ENCODE results near the gene SF3B1.

Gene SF3B1

DNA sequence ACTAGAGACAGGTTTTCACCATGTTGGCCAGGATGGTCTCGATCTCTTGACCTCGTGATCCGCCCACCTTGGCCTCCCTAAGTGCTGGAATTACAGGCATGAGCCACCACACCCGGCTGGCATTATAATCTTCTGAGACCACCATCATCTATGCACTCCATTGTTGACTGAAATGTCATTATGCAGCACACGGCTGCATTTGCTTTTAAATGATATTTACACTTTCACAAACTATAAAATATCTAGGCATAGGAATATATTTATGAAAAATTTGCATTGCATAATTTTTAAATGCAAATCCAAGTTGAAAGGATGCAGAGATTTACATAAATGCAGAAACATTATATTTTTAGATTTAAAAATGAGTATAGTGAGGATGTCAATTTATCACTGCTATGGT is 94.2 kb downstream of the SF3B1 start:
- ATAC-seq, result no peak
- no peak for TF ChIP-seq PPARA (CRISPR knock-in tag; IDR thresholded peaks at IDR 0.05; ENCODE audit: borderline replicate concordance)
- no peak for TF ChIP-seq TOX (CRISPR knock-in tag; IDR thresholded peaks at IDR 0.05; ENCODE audit: borderline replicate concordance)
- TF ChIP-seq, protein P1, sequence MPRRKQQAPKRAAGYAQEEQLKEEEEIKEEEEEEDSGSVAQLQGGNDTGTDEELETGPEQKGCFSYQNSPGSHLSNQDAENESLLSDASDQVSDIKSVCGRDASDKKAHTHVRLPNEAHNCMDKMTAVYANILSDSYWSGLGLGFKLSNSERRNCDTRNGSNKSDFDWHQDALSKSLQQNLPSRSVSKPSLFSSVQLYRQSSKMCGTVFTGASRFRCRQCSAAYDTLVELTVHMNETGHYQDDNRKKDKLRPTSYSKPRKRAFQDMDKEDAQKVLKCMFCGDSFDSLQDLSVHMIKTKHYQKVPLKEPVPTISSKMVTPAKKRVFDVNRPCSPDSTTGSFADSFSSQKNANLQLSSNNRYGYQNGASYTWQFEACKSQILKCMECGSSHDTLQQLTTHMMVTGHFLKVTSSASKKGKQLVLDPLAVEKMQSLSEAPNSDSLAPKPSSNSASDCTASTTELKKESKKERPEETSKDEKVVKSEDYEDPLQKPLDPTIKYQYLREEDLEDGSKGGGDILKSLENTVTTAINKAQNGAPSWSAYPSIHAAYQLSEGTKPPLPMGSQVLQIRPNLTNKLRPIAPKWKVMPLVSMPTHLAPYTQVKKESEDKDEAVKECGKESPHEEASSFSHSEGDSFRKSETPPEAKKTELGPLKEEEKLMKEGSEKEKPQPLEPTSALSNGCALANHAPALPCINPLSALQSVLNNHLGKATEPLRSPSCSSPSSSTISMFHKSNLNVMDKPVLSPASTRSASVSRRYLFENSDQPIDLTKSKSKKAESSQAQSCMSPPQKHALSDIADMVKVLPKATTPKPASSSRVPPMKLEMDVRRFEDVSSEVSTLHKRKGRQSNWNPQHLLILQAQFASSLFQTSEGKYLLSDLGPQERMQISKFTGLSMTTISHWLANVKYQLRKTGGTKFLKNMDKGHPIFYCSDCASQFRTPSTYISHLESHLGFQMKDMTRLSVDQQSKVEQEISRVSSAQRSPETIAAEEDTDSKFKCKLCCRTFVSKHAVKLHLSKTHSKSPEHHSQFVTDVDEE (CRISPR knock-in tag; IDR thresholded peaks at IDR 0.05), result no peak
- TF ChIP-seq BACH2 (CRISPR knock-in tag; IDR thresholded peaks at IDR 0.05; ENCODE audit: borderline replicate concordance), result no peak
- TF ChIP-seq ISL1 (CRISPR knock-in tag; IDR thresholded peaks at IDR 0.05), result no peak
- no peak for TF ChIP-seq ZFP30 (CRISPR knock-in tag; IDR thresholded peaks at IDR 0.05)
- no peak for TF ChIP-seq OSR1 (CRISPR knock-in tag; IDR thresholded peaks at IDR 0.05)
- no peak for TF ChIP-seq CSDC2 (CRISPR knock-in tag; IDR thresholded peaks at IDR 0.05)
- no peak for TF ChIP-seq ZNF8 (CRISPR knock-in tag; IDR thresholded peaks at IDR 0.05)

Data from SK-N-SH treated with all-trans-retinoic acid at 6 μM for 48 hours (cell line).